GM12874 (cell line): Measurements from ENCODE around the gene CLTCL1.

Source experiments
- CTCF ChIP-seq: IDR thresholded peaks from 2 replicates; pipeline ENCODE4 v1.5.1; 2011; ENCODE audit warnings: low read depth, mild to moderate bottlenecking, control low read depth, low read length, moderate library complexity; ENCODE audit not compliant: insufficient read depth

CLTCL1 gene

GRCh38 chr22:19181786-19182471 is 109.6 kb downstream of the CLTCL1 start:
- TF ChIP-seq CTCF, result no peak

GRCh38 chr22:19180740-19181410 is 110.6 kb downstream of the CLTCL1 start:
- no peak for TF ChIP-seq CTCF

GRCh38 chr22:19180234-19180633 is 111.3 kb downstream of the CLTCL1 start:
- TF ChIP-seq CTCF, result no peak

GRCh38 chr22:19179497-19180048 is 111.9 kb downstream of the CLTCL1 start:
- peak; percentile 72 for TF ChIP-seq CTCF

GRCh38 chr22:19178657-19179496 is 112.6 kb downstream of the CLTCL1 start, which contains the start of gene SLC25A1:
SLC25A1 (minus strand) TSS chr22:19178736; CDS start chr22:19178673, 63 bp downstream.
- no peak for TF ChIP-seq CTCF

- no peak for TF ChIP-seq CTCF
Observed at GRCh38 chr22:19178065-19178656, 113.4 kb downstream of the CLTCL1 start.
